ENCODE measurements around the gene SIPA1L3. TPM values are rescaled to one million over a fixed set of nuclear protein-coding genes. Genes with fewer than 3 reads are reported as not detected.
A peak's percentile ranks its signal among the peaks of the same experiment; 100 is the strongest.

The SIPA1L3 gene
- total RNA-seq, 1 donor from 2014 or later: 26.9 TPM

DNA sequence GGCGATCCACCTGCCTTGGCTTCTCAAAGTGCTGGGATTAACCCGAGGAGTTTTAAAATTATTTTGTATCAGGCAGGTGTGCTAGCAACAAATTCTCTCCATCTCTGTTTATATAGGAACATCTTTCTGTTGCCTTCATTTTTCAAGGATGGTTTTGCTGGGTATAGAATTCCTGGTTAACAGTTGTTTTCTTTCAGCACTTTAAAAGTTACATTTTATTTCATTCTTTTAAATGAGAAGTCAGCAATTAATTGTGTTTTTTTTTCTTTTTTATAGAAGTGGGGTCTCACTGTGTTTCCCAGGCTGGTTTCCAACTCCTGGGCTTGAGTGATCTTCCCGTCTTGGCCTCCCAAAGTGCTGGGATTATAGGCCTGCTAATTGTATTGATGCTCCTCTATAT is 273.1 kb downstream of the SIPA1L3 start:
- peaks cover 8% of the 10 kb centered on the region for H3K9me3 Mint-ChIP-seq (ENCODE audit: unreplicated experiment)
- peaks cover 19% of the 10 kb centered on the region for H3K36me3 Mint-ChIP-seq (ENCODE audit: low read depth, unreplicated experiment)
- Histone ChIP-seq H3K4me1 (ENCODE audit: insufficient read depth, low read length) (no peaks in the 10 kb centered on the region), H2AFZ (ENCODE audit: low read depth, low read length) (no peak overlapping the region), H3K79me2 (ENCODE audit: insufficient read depth, low read length) (no peaks in the 10 kb centered on the region), H3K27me3 (ENCODE audit: insufficient read depth, low read length) (no peaks in the 10 kb centered on the region), H3K4me3 (ENCODE audit: insufficient read depth, low read depth, low read length) (no peak overlapping the region), H3K9ac (ENCODE audit: low read length) (no peak overlapping the region), H3K9me3 (ENCODE audit: insufficient read depth, low read depth, low read length) (no peaks in the 10 kb centered on the region), H3K4me2 (ENCODE audit: low read length) (no peak overlapping the region), H3K36me3 (ENCODE audit: insufficient read depth, low read length) (peaks cover 3% of the 10 kb centered on the region), H3K27ac (ENCODE audit: low read depth, low read length) (no peak overlapping the region), H4K20me1 (ENCODE audit: insufficient read depth, low read length) (peaks cover 17% of the 10 kb centered on the region)
- TF ChIP-seq EZH2 (IDR thresholded peaks at IDR 0.05; ENCODE audit: insufficient read depth, low read length): no peak
- TF ChIP-seq, protein P1, sequence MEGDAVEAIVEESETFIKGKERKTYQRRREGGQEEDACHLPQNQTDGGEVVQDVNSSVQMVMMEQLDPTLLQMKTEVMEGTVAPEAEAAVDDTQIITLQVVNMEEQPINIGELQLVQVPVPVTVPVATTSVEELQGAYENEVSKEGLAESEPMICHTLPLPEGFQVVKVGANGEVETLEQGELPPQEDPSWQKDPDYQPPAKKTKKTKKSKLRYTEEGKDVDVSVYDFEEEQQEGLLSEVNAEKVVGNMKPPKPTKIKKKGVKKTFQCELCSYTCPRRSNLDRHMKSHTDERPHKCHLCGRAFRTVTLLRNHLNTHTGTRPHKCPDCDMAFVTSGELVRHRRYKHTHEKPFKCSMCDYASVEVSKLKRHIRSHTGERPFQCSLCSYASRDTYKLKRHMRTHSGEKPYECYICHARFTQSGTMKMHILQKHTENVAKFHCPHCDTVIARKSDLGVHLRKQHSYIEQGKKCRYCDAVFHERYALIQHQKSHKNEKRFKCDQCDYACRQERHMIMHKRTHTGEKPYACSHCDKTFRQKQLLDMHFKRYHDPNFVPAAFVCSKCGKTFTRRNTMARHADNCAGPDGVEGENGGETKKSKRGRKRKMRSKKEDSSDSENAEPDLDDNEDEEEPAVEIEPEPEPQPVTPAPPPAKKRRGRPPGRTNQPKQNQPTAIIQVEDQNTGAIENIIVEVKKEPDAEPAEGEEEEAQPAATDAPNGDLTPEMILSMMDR (IDR thresholded peaks at IDR 0.05; ENCODE audit: insufficient read depth, low read depth, low read length): no peak
- H3K27ac Mint-ChIP-seq (ENCODE audit: unreplicated experiment): no peak overlapping the region
- peaks cover 7% of the 10 kb centered on the region for H3K4me1 Mint-ChIP-seq (ENCODE audit: low read depth, unreplicated experiment)
- no peaks in the 10 kb centered on the region for H3K27me3 Mint-ChIP-seq (ENCODE audit: low read depth, unreplicated experiment)
- no peak overlapping the region for H3K4me3 Mint-ChIP-seq (ENCODE audit: unreplicated experiment)
- FAIRE-seq (no peak), DNase-seq (ENCODE audit: low read depth) (no peak)

DNA sequence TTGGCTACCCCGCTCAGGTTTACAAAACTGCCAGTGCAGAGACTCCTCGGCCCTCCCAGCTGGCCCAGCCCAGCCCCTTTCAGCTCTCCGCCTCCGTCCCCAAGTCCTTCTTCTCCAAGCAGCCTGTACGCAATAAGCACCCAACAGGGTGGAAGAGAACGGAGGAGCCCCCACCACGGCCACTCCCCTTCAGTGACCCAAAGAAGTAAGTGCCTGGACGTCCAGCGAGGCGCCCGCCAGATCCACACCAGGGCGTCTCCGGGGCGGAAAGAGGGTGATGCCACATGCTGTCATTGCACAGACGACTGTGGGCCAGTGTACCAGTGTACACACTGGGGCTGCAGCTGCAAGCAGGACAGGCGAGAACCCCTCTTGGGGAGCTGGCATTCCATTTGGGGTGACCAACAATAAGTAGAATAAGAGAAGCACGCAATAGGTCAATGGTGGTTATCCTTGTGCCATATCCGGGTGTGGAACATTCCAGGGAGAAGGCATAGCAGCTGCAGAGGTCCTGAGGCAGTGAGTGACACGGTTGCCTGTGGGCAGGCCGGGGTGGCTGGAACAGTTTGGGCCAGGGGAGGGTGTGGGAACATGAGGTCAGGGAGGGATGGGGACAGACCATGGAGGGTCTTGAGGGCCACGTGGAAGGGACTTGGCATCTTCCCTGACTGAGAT is 275.7 kb downstream of the SIPA1L3 start:
- peak overlapping the region; percentile 37 for H3K4me3 Mint-ChIP-seq (ENCODE audit: unreplicated experiment)
- TF ChIP-seq, protein P1 (IDR thresholded peaks at IDR 0.05; ENCODE audit: insufficient read depth, low read depth, low read length): no peak
- no peak for TF ChIP-seq EZH2 (IDR thresholded peaks at IDR 0.05; ENCODE audit: insufficient read depth, low read length)
- no peak overlapping the region for H3K27ac Mint-ChIP-seq (ENCODE audit: unreplicated experiment)
- no peaks in the 10 kb centered on the region for H3K9me3 ChIP-seq (ENCODE audit: insufficient read depth, low read depth, low read length)
- H3K4me1 ChIP-seq (ENCODE audit: insufficient read depth, low read length): no peaks in the 10 kb centered on the region
- no peak overlapping the region for H3K9ac ChIP-seq (ENCODE audit: low read length)
- peaks cover 7% of the 10 kb centered on the region for H3K4me1 Mint-ChIP-seq (ENCODE audit: low read depth, unreplicated experiment)
- H2AFZ ChIP-seq (ENCODE audit: low read depth, low read length): no peak overlapping the region
- no peaks in the 10 kb centered on the region for H3K27me3 Mint-ChIP-seq (ENCODE audit: low read depth, unreplicated experiment)
- peaks cover 12% of the 10 kb centered on the region for H4K20me1 ChIP-seq (ENCODE audit: insufficient read depth, low read length)
- H3K36me3 Mint-ChIP-seq (ENCODE audit: low read depth, unreplicated experiment): peaks cover 20% of the 10 kb centered on the region
- H3K36me3 ChIP-seq (ENCODE audit: insufficient read depth, low read length): peaks cover 3% of the 10 kb centered on the region
- H3K27me3 ChIP-seq (ENCODE audit: insufficient read depth, low read length): no peaks in the 10 kb centered on the region
- DNase-seq (ENCODE audit: low read depth) (no peak), FAIRE-seq (no peak)
- H3K79me2 ChIP-seq (ENCODE audit: insufficient read depth, low read length): no peaks in the 10 kb centered on the region
- H3K4me3 ChIP-seq (ENCODE audit: insufficient read depth, low read depth, low read length): no peak overlapping the region
- H3K4me2 ChIP-seq (ENCODE audit: low read length): no peak overlapping the region
- H3K9me3 Mint-ChIP-seq (ENCODE audit: unreplicated experiment): peaks cover 8% of the 10 kb centered on the region
- H3K27ac ChIP-seq (ENCODE audit: low read depth, low read length): no peak overlapping the region

DNA sequence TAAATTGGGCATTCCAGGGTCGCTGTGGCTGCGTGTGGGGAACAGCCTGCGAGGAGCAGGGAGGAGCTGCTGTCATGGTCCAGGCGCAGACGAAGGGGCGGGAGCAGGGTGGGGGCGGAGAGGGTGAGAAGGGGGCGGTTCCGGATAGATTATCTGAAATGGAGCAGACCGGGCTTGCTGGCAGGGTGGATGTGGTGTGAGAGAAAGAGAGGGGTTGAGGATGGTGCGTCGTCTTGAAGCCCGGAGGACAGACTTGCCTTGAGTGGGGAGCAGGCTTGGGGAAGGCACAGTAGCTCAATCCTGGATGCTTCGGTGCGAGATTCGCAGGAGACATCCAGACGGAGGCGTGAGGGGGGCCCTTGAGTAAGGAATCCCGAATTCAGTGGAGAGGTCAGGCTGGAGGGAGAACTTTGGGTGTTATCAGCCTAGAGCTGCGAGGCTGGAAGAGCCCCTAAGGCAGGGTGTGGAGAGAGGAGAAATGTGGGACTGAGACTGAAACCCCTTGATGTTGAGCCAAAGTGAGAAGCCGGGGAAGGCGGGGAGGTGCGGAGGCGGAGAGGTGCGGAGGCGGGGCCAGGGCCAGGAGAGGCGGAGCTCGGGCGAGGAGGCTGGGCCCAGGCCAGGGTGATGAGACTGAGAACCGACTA is 276.4 kb downstream of the SIPA1L3 start:
- Histone ChIP-seq H3K27ac (ENCODE audit: low read depth, low read length) (no peak overlapping the region), H2AFZ (ENCODE audit: low read depth, low read length) (no peak overlapping the region), H3K9ac (ENCODE audit: low read length) (no peak overlapping the region), H3K36me3 (ENCODE audit: insufficient read depth, low read length) (peaks cover 3% of the 10 kb centered on the region), H3K27me3 (ENCODE audit: insufficient read depth, low read length) (no peaks in the 10 kb centered on the region), H4K20me1 (ENCODE audit: insufficient read depth, low read length) (peaks cover 12% of the 10 kb centered on the region), H3K4me2 (ENCODE audit: low read length) (peak overlapping the region; percentile 57), H3K79me2 (ENCODE audit: insufficient read depth, low read length) (no peaks in the 10 kb centered on the region), H3K9me3 (ENCODE audit: insufficient read depth, low read depth, low read length) (no peaks in the 10 kb centered on the region), H3K4me3 (ENCODE audit: insufficient read depth, low read depth, low read length) (no peak overlapping the region), H3K4me1 (ENCODE audit: insufficient read depth, low read length) (no peaks in the 10 kb centered on the region)
- no peak for TF ChIP-seq EZH2 (IDR thresholded peaks at IDR 0.05; ENCODE audit: insufficient read depth, low read length)
- TF ChIP-seq, protein P1 (IDR thresholded peaks at IDR 0.05; ENCODE audit: insufficient read depth, low read depth, low read length): no peak
- Mint-ChIP-seq H3K36me3 (ENCODE audit: low read depth, unreplicated experiment) (peaks cover 20% of the 10 kb centered on the region), H3K4me1 (ENCODE audit: low read depth, unreplicated experiment) (peaks cover 7% of the 10 kb centered on the region), H3K4me3 (ENCODE audit: unreplicated experiment) (peak overlapping the region; percentile 27), H3K9me3 (ENCODE audit: unreplicated experiment) (peaks cover 8% of the 10 kb centered on the region), H3K27me3 (ENCODE audit: low read depth, unreplicated experiment) (no peaks in the 10 kb centered on the region), H3K27ac (ENCODE audit: unreplicated experiment) (no peak overlapping the region)
- DNase-seq (ENCODE audit: low read depth) (no peak), FAIRE-seq (no peak)
